ENCODE measurements around the gene OR10H3. TPM values are rescaled to one million over a fixed set of nuclear protein-coding genes. Genes with fewer than 3 reads are reported as not detected.

OR10H3 gene, protein sequence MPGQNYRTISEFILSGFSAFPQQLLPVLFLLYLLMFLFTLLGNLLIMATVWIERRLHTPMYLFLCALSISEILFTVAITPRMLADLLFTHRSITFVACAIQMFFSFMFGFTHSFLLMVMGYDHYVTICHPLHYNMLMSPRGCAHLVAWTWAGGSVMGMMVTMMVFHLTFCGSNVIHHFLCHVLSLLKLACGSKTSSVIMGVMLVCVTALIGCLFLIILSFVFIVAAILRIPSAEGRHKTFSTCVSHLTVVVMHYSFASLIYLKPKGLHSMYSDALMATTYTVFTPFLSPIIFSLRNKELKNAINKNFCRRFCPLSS
- not detected in 5 replicates for total RNA-seq (2022; extraction: Qiagen RNA extraction; ENCODE audit: low read depth)

DNA sequence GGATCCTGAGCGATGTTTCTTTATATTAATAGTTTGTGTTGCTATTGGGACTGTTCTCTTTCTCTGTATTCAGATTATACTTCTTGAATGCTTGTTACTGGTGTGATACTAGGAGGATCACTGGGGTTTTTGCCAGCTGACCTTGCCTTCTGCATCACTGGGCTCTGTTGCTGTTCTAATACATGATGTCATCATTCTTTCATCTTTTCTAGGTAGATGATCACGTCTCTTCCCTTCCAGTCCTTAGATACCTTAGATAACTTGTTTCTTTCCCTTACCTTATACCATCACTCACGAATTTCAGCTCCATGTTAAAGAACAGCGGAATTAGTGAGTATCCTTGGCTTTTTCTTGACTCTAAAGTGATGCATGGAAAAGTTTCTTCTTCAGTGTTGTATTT lies at the start of gene OR10H3:
Gene OR10H3, plus strand, starts transcription at position 264 of the 400 bp plus-strand sequence. CDS start 3,408 bp downstream, outside the sequence.

DNA sequence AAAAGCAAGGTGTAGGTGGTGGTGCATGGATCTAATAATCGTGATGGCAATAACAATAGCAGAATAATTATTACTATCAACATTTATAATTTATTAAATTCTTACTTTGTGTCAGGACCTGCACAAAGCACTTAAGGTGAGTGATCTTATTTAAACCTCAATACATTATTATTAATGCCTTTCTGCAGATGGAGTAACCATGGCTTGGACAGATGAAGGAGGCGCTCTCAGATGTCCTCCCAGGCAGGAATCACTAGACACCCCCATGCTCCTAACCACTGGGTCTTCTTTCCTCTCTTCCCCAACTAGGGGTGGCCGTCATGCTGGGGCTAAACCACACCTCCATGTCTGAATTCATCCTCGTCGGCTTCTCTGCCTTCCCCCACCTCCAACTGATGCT lies 10.1 kb upstream of the OR10H3 start, which contains the start of gene OR10H2:
Gene OR10H2, plus strand, starts transcription at position 301 of the 400 bp plus-strand sequence. Its CDS starts 20 bp downstream, at position 321.

DNA sequence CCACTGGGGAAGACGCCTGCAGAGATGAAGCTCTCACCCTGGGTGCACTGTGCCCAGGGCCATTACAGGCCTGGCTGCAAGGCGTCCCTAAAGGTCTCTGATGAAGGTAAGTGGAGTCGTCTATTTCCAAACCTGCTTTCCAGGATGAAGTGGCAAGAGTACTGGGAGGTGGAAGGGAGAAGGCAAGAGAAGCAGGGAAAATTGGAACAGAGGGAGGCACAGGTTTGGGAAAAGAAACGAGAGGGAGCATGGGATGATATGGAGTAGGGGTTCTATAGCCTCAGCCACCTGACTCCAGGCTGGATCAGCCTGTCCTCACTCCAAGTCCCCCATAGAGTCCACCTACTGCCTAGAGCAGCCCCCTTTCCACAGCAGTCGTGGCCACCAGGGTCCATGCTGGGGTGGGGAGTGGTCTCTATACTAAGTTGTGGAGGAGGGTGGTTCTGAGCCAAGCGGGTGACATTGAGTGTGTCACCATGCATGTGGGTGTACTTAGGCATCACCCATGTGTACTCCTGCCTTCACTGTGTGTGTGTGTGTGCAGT lies 49.9 kb downstream of the OR10H3 start, which contains the start of gene OR10H5:
Gene OR10H5, plus strand, starts transcription at position 51 of the 545 bp plus-strand sequence. CDS start 6,388 bp downstream, outside the sequence.

Other genes starting within 250 kb of the OR10H3 start
- gene CYP4F22, start 229.5 kb upstream of the OR10H3 start, total RNA-seq (2022; extraction: Qiagen RNA extraction; ENCODE audit: low read depth) = 0.09 to 0.21 TPM (median 0.13 TPM) in 4 of 5 replicates, not detected in the other
- gene CYP4F8, start 122.8 kb upstream of the OR10H3 start, total RNA-seq (2022; extraction: Qiagen RNA extraction; ENCODE audit: low read depth) = not detected in 5 replicates
- gene CYP4F3, start 97.1 kb upstream of the OR10H3 start, total RNA-seq (2022; extraction: Qiagen RNA extraction; ENCODE audit: low read depth) = 2.2 to 3.4 TPM (median 3.0 TPM) in 5 replicates
- gene CYP4F12, start 64.9 kb upstream of the OR10H3 start, total RNA-seq (2022; extraction: Qiagen RNA extraction; ENCODE audit: low read depth) = 1.8 to 2.7 TPM (median 2.1 TPM) in 5 replicates
- not detected in 5 replicates for gene OR10H2, start 10.0 kb upstream of the OR10H3 start, total RNA-seq (2022; extraction: Qiagen RNA extraction; ENCODE audit: low read depth)
- gene OR10H5, start 49.7 kb downstream of the OR10H3 start, total RNA-seq (2022; extraction: Qiagen RNA extraction; ENCODE audit: low read depth) = not detected in 5 replicates
- not detected in 5 replicates for gene OR10H1, start 77.7 kb downstream of the OR10H3 start, total RNA-seq (2022; extraction: Qiagen RNA extraction; ENCODE audit: low read depth)
- 0.10 TPM in 1 of 5 replicates, not detected in the others for gene CYP4F2, start 160.1 kb downstream of the OR10H3 start, total RNA-seq (2022; extraction: Qiagen RNA extraction; ENCODE audit: low read depth)
- 5.1 to 6.8 TPM (median 5.6 TPM) in 5 replicates for gene CYP4F11, start 196.5 kb downstream of the OR10H3 start, total RNA-seq (2022; extraction: Qiagen RNA extraction; ENCODE audit: low read depth)
- gene OR10H4, start 211.0 kb downstream of the OR10H3 start, total RNA-seq (2022; extraction: Qiagen RNA extraction; ENCODE audit: low read depth) = not detected in 5 replicates